GM20000 (cell line): ENCODE data around the gene IRF3.

Source experiments
- DNase-seq: peaks from one replicate; pipeline ENCODE4 v3.0.0; 2012; ENCODE audit warnings: low spot score
- CTCF ChIP-seq: IDR thresholded peaks from 2 replicates; pipeline ENCODE4 v1.5.1; 2012; ENCODE audit warnings: mild to moderate bottlenecking, control low read depth; ENCODE audit errors: extremely low read depth, missing control alignments

Gene IRF3

GRCh38 chr19:49690656-49691242 is 25.1 kb upstream of the IRF3 start, which contains the start of gene CPT1C:
TSS of gene CPT1C (plus strand) at chr19:49691116. CDS start at chr19:49692253, 1,137 bp downstream.
- TF ChIP-seq CTCF: no peak
- no peak for DNase-seq

- TF ChIP-seq CTCF: no peak
- no peak for DNase-seq
Measured at GRCh38 chr19:49690079-49690655, 24.5 kb upstream of the IRF3 start.

GRCh38 chr19:49689133-49690078 is 23.7 kb upstream of the IRF3 start, which contains the start of gene ADM5:
TSS of gene ADM5 (plus strand) at chr19:49689594. CDS start at chr19:49689838, 244 bp downstream.
- TF ChIP-seq CTCF: peak; percentile 25
- DNase-seq: no peak

GRCh38 chr19:49688531-49689132 is 23.0 kb upstream of the IRF3 start:
- no peak for TF ChIP-seq CTCF
- DNase-seq: no peak

- no peak for DNase-seq
Measured at GRCh38 chr19:49687566-49688316, 22.1 kb upstream of the IRF3 start.

GRCh38 chr19:49687150-49687549 is 21.5 kb upstream of the IRF3 start:
- DNase-seq: no peak

More at GRCh38 chr19:49687566-49688316, 22.1 kb upstream of the IRF3 start:
- TF ChIP-seq CTCF: no peak

More at GRCh38 chr19:49687150-49687549, 21.5 kb upstream of the IRF3 start:
- no peak for TF ChIP-seq CTCF
